H9 (cell line): Measurements from ENCODE around the gene NEBL. TPM values are rescaled to one million over a fixed set of nuclear protein-coding genes. Genes with fewer than 3 reads are reported as not detected.

Experiments
- DNase-seq: peaks from one replicate; pipeline ENCODE4 v3.0.0-alpha.2; 2017
- H2AFZ ChIP-seq: one replicate; pipeline ENCODE4 v1.6.1; 2013; ENCODE audit warnings: mild to moderate bottlenecking, low read length, control low read depth, moderate library complexity
- H2AK5ac ChIP-seq: 2 replicates; pipeline ENCODE4 v1.6.1; 2013; ENCODE audit warnings: low read length, control low read depth, mixed read lengths; ENCODE audit not compliant: insufficient read length
- H2BK120ac ChIP-seq: one replicate; pipeline ENCODE4 v1.6.1; 2013; ENCODE audit warnings: low read depth, mild to moderate bottlenecking, low read length, control low read depth, inconsistent platforms; ENCODE audit not compliant: poor library complexity, severe bottlenecking
- H2BK12ac ChIP-seq: 2 replicates; pipeline ENCODE4 v1.6.1; 2013; ENCODE audit warnings: low read length, control low read depth, mixed read lengths, low read depth; ENCODE audit not compliant: insufficient read length
- H2BK15ac ChIP-seq: 2 replicates; pipeline ENCODE4 v1.6.1; 2013; ENCODE audit warnings: low read depth, low read length, control low read depth
- H2BK20ac ChIP-seq: one replicate; pipeline ENCODE4 v1.6.1; 2013; ENCODE audit warnings: low read depth, mild to moderate bottlenecking, low read length, control low read depth, inconsistent platforms; ENCODE audit not compliant: poor library complexity, severe bottlenecking
- H2BK5ac ChIP-seq: 2 replicates; pipeline ENCODE4 v1.6.1; 2013; ENCODE audit warnings: low read length, control low read depth, mixed read lengths; ENCODE audit not compliant: insufficient read length
- H3K14ac ChIP-seq: 2 replicates; pipeline ENCODE4 v1.6.1; 2013; ENCODE audit warnings: low read length, control low read depth; ENCODE audit not compliant: insufficient read depth
- H3K18ac ChIP-seq: 2 replicates; pipeline ENCODE4 v1.6.1; 2013; ENCODE audit warnings: low read depth, mild to moderate bottlenecking, mixed read lengths, low read length, control low read depth; ENCODE audit not compliant: insufficient read length
- H3K23ac ChIP-seq: 2 replicates; pipeline ENCODE4 v1.6.1; 2013; ENCODE audit warnings: low read length, control low read depth, mixed read lengths, low read depth; ENCODE audit not compliant: insufficient read length
- H3K23me2 ChIP-seq: 2 replicates; pipeline ENCODE4 v1.6.1; 2013; ENCODE audit warnings: low read depth, mild to moderate bottlenecking, mixed read lengths, low read length, control low read depth; ENCODE audit not compliant: insufficient read length, poor library complexity, severe bottlenecking
- H3K27ac ChIP-seq: 2 replicates; pipeline ENCODE4 v1.5.1; 2013; ENCODE audit warnings: low read length, control low read depth, mixed read lengths, low read depth; ENCODE audit not compliant: insufficient read length
- H3K27me3 ChIP-seq: 2 replicates; pipeline ENCODE4 v1.6.1; 2013; ENCODE audit warnings: low read length, control low read depth, inconsistent platforms; ENCODE audit not compliant: insufficient read depth
- H3K4ac ChIP-seq: 2 replicates; pipeline ENCODE4 v1.6.1; 2013; ENCODE audit warnings: low read depth, mild to moderate bottlenecking, control low read depth, inconsistent platforms, low read length, moderate library complexity
- H3K4me1 ChIP-seq: 2 replicates; pipeline ENCODE4 v1.6.1; 2013; ENCODE audit warnings: low read length, control low read depth, inconsistent platforms; ENCODE audit not compliant: insufficient read depth
- H3K4me2 ChIP-seq: 2 replicates; pipeline ENCODE4 v1.6.1; 2013; ENCODE audit warnings: low read length, control low read depth, mixed read lengths; ENCODE audit not compliant: insufficient read length, insufficient read depth
- H3K56ac ChIP-seq: 2 replicates; pipeline ENCODE4 v1.6.1; 2013; ENCODE audit warnings: low read depth, mild to moderate bottlenecking, mixed read lengths, low read length, control low read depth; ENCODE audit not compliant: insufficient read length
- H3K79me1 ChIP-seq: 2 replicates; pipeline ENCODE4 v1.6.1; 2013; ENCODE audit warnings: low read depth, mild to moderate bottlenecking, moderate library complexity, low read length, control low read depth, inconsistent platforms; ENCODE audit not compliant: insufficient read depth, poor library complexity, severe bottlenecking
- H3K79me2 ChIP-seq: 2 replicates; pipeline ENCODE4 v1.6.1; 2013; ENCODE audit warnings: low read length, control low read depth, inconsistent platforms; ENCODE audit not compliant: insufficient read depth
- H3K9ac ChIP-seq: 2 replicates; pipeline ENCODE4 v1.6.1; 2013; ENCODE audit warnings: low read length, control low read depth, mixed read lengths; ENCODE audit not compliant: insufficient read length; ENCODE audit errors: extremely low read depth
- H3K9me3 ChIP-seq: one replicate; pipeline ENCODE4 v1.6.1; 2013; ENCODE audit warnings: low read depth, low read length, inconsistent platforms; ENCODE audit not compliant: control insufficient read depth
- H3T11ph ChIP-seq: one replicate; pipeline ENCODE4 v1.6.1; 2013; ENCODE audit warnings: mild to moderate bottlenecking, low read length, control low read depth, inconsistent platforms
- H4K20me1 ChIP-seq: one replicate; pipeline ENCODE4 v1.6.1; 2013; ENCODE audit not compliant: control insufficient read depth, insufficient read length, insufficient read depth
- H4K5ac ChIP-seq: 2 replicates; pipeline ENCODE4 v1.6.1; 2013; ENCODE audit warnings: low read depth, mild to moderate bottlenecking, mixed read lengths, low read length, control low read depth; ENCODE audit not compliant: insufficient read length
- H4K8ac ChIP-seq: replicated peaks from 2 replicates; pipeline ENCODE4 v1.6.1; 2013; ENCODE audit warnings: low read length, control low read depth, mixed read lengths, low read depth; ENCODE audit not compliant: insufficient read length
- H4K91ac ChIP-seq: 2 replicates; pipeline ENCODE4 v1.6.1; 2013; ENCODE audit warnings: low read depth, mild to moderate bottlenecking, moderate library complexity, mixed read lengths, low read length, control low read depth; ENCODE audit not compliant: insufficient read length
- H3K27ac Mint-ChIP-seq, 3 experiments: 2 replicates in 2 of 3; 3 replicates in 1 of 3; pipeline ENCODE4 v1.8.0; 2020 to 2021; ENCODE audit warnings: mixed read lengths in 3 of 3, mild to moderate bottlenecking in 1 of 3, moderate library complexity in 1 of 3
- H3K27me3 Mint-ChIP-seq: 2 replicates; pipeline ENCODE4 v1.8.0; 2021; ENCODE audit warnings: low read depth, mild to moderate bottlenecking, moderate library complexity, mixed read lengths
- H3K36me3 Mint-ChIP-seq, 3 experiments: 2 replicates in 2 of 3; 3 replicates in 1 of 3; pipeline ENCODE4 v1.8.0; 2020 to 2021; ENCODE audit warnings: low read depth in 3 of 3, mixed read lengths in 3 of 3; ENCODE audit not compliant: insufficient read depth in 1 of 3
- H3K4me1 Mint-ChIP-seq, 2 experiments: 2 replicates each; pipeline ENCODE4 v1.8.0; 2020; ENCODE audit warnings: mixed read lengths in 2 of 2
- H3K4me3 Mint-ChIP-seq, 2 experiments: 2 replicates in 1 of 2; 3 replicates in 1 of 2; pipeline ENCODE4 v1.8.0; 2020 to 2021; ENCODE audit warnings: mild to moderate bottlenecking in 2 of 2, mixed read lengths in 2 of 2, moderate library complexity in 1 of 2
- H3K9me3 Mint-ChIP-seq, 2 experiments: 2 replicates in 1 of 2; 3 replicates in 1 of 2; pipeline ENCODE4 v1.8.0; 2020; ENCODE audit warnings: mild to moderate bottlenecking in 2 of 2, mixed read lengths in 2 of 2, moderate library complexity in 1 of 2
- CTCF ChIP-seq: fragments of 200-600 bp; sonication (generic); conservative IDR thresholded peaks from 3 replicates; pipeline ENCODE4 v1.8.0; 2021; ENCODE audit warnings: antibody characterized with exemption, mild to moderate bottlenecking
- WGBS: extraction: QIAGEN DNeasy Blood & Tissue Kit; methylation state at CpG from one replicate; pipeline ENCODE4 v1.1.7; 2013; ENCODE audit warnings: missing lambda C conversion rate, low lambda C conversion rate, mixed read lengths; ENCODE audit not compliant: insufficient read length; ENCODE audit errors: extremely low coverage; 5-methylcytosine and 5-hydroxymethylcytosine counted together
- total RNA-seq: library from RNA; stranded (reverse); gene quantifications from 2 replicates; pipeline ENCODE4 v1.2.1, GENCODE V29; 2021

Gene NEBL
- total RNA-seq, 1 experiment from 2014 or later, result 20.9 TPM

GRCh38 chr10:20836401-20836800 lies 60.7 kb downstream of the NEBL start:
- H3K79me1 ChIP-seq, result no peaks in the 10 kb centered on the region
- no peak overlapping the region for H3K4me2 ChIP-seq
- H2BK12ac ChIP-seq, result no peak overlapping the region
- no peak for TF ChIP-seq CTCF
- no CpG with 5 or more reads among the region's 7 CpGs for WGBS
- no peak overlapping the region for H3K23ac ChIP-seq
- H3K27ac ChIP-seq, result no peak overlapping the region
- H3K9me3 ChIP-seq, result no peaks in the 10 kb centered on the region
- no peaks in the 10 kb centered on the region for H4K20me1 ChIP-seq
- H3K4me1 ChIP-seq, result no peaks in the 10 kb centered on the region
- no peak overlapping the region for H3K14ac ChIP-seq
- no peak overlapping the region for H3K56ac ChIP-seq
- H3K4ac ChIP-seq, result no peak overlapping the region
- H4K8ac ChIP-seq, result no peak overlapping the region
- H4K91ac ChIP-seq, result no peak overlapping the region
- no peak overlapping the region for H2AFZ ChIP-seq
- no peak overlapping the region for H3K18ac ChIP-seq
- no peaks in the 10 kb centered on the region for H3K27me3 Mint-ChIP-seq
- no peak overlapping the region for H3K4me3 Mint-ChIP-seq
- no peak for DNase-seq
- H3K9me3 Mint-ChIP-seq, result peaks cover 10 to 13% of the 10 kb centered on the region in 2 experiments; a peak in 4 of 5 replicates
- no peak overlapping the region for H4K5ac ChIP-seq
- no peak overlapping the region for H3K9ac ChIP-seq
- H2BK20ac ChIP-seq, result no peak overlapping the region
- no peak overlapping the region for H3T11ph ChIP-seq
- H3K4me1 Mint-ChIP-seq, result no peaks in the 10 kb centered on the region
- H2BK5ac ChIP-seq, result no peak overlapping the region
- no peaks in the 10 kb centered on the region for H3K27me3 ChIP-seq
- H2BK15ac ChIP-seq, result no peak overlapping the region
- H2AK5ac ChIP-seq, result no peak overlapping the region
- H3K36me3 Mint-ChIP-seq, result peaks cover 2 to 32% (median 32%) of the 10 kb centered on the region in 3 experiments; a peak in 5 of 7 replicates
- no peak overlapping the region; a peak in 1 of 7 replicates for H3K27ac Mint-ChIP-seq
- H2BK120ac ChIP-seq, result no peak overlapping the region
- H3K79me2 ChIP-seq, result no peaks in the 10 kb centered on the region
- H3K23me2 ChIP-seq, result no peaks in the 10 kb centered on the region
